Activated T-cell treated with anti-CD3 and anti-CD28 coated beads for 4 hours (primary cell): ENCODE results near the gene ATP5F1D.

ENCODE experiments used
- DNase-seq: peaks from one replicate; pipeline ENCODE4 v3.0.0-alpha.2; 2020

The ATP5F1D gene

DNA sequence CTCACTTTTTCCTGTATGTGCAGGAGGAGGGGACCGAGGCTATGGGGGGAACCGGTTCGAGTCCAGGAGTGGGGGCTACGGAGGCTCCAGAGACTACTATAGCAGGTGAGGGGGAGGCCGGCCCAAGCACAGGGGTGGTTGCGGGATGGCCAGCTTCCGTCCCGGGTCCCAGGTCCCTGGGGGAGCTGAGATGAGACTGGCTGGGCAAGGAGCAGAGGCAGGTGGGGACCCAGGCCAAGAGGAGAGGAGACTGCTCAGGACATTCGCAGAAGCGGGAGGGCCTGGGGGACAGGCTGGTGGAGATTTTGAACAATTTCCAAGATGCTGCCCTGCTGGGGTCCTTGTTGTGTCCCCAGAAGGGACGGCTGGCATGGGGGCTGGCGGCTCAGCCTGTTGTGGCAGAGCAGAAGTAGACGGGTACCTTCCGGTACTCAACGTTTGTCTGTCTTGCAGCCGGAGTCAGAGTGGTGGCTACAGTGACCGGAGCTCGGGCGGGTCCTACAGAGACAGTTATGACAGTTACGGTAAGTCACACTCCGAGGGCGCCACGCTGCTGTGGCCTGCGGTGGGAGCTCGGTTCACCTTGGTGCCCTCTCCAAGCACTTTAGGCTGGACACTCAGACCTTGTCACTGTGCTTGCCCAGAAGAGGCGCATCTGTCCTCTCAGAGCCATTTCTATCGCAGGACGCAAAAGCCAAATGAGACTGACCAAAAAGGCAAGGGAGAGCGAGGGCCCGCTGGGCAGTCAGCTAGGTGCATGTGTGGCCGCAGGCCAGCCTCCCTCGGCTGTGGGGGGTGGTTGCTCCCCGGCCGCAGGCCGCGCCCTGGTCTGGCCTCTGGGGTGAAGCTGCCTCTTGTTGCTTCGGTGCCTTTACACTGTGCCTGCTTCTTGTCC lies 30.2 kb downstream of the ATP5F1D start:
- DNase-seq: no peak

DNA sequence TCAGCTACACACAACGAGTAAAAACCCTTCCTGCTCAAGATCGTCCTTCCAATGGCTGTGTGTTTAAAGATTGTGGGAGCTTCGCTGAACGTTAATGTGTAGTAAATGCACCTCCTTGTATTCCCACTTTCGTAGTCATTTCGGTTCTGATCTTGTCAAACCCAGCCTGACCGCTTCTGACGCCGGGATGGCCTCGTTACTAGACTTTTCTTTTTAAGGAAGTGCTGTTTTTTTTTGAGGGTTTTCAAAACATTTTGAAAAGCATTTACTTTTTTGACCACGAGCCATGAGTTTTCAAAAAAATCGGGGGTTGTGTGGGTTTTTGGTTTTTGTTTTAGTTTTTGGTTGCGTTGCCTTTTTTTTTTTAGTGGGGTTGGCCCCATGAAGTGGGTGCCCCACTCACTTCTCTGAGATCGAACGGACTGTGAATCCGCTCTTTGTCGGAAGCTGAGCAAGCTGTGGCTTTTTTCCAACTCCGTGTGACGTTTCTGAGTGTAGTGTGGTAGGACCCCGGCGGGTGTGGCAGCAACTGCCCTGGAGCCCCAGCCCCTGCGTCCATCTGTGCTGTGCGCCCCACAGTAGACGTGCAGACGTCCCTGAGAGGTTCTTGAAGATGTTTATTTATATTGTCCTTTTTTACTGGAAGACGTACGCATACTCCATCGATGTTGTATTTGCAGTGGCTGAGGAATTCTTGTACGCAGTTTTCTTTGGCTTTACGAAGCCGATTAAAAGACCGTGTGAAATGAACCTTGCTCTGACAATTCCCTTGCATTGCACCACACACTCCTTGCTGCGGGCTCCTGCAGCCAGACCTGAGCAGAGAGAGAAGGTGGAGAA lies 31.1 kb downstream of the ATP5F1D start:
- no peak for DNase-seq

DNA sequence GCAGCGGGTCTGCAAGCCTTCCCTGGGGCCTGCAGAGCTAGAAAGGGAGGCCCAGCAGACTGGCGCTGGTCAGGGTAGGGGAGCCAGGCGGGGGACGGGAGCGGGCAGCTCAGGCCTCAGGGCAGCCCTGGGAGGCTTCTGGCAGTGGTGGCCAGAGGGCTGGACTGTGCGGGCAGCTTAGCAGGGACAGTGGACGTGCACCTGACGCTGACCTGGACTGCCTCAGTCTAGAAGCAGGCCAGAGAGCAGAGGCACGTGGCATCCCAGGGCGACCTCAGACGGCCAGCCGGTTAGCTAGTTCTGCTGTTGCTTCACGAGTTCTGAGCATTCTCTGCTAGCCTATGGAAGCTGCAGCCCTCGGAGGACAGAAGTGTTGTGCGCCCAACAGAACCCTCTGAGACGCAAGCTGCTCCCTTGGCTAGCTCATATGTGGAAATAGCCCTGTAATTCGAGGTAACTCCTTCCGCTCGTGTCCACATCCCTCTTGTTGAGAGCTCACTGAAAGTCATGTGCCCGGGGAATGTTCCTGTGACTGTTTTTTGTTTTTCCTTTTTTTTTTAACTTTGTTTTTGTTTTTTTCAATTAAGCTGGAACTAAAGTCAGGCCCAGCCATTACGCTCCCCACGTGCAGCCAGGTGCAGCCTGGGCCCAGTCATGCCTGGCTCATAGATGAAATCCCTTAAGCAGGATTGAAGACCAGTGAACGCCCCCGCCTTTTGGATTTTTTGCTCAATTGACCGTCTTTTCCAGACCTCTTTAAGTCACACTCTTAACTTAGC lies 31.9 kb downstream of the ATP5F1D start:
- no peak for DNase-seq

GRCh38 chr19:1274081-1274851 lies 32.7 kb downstream of the ATP5F1D start:
- DNase-seq: no peak

- DNase-seq: no peak
These were observed 33.3 kb downstream of the ATP5F1D start for GRCh38 chr19:1274852-1275259.

DNA sequence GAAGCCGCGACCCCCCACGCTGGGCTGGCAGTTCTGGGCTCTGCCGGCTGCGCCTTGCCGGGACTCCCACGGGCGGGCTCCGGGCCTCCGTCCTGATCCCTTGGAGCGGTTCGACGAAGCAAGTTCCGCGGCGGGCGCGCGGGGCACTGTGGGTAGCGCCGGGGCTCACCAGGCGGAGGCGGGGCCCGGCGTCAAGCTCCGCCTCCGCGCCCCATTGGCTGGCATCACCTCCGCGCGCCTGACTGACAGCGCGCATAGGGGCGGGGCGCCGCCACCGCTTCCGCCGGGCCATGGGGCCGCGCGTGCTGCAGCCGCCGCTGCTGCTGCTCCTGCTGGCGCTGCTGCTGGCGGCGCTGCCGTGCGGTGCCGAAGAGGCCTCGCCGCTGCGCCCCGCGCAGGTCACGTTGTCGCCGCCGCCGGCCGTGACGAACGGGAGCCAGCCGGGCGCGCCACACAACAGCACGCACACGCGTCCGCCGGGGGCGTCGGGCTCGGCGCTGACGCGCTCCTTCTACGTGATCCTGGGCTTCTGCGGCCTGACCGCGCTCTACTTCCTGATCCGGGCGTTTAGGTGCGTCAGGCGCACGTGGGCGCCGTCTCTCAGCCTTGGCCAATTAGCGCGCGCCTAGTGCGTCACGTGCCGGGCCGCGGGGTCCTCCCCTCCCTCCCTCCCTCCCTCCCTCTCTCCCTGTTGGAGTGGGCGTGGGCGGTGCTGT lies 33.9 kb downstream of the ATP5F1D start, which contains the start of gene FAM174C:
Gene FAM174C (plus strand): TSS at position 271 of the 716 bp plus-strand sequence. CDS start 20 bp downstream, at position 291.
- peak; percentile 96 for DNase-seq

DNA sequence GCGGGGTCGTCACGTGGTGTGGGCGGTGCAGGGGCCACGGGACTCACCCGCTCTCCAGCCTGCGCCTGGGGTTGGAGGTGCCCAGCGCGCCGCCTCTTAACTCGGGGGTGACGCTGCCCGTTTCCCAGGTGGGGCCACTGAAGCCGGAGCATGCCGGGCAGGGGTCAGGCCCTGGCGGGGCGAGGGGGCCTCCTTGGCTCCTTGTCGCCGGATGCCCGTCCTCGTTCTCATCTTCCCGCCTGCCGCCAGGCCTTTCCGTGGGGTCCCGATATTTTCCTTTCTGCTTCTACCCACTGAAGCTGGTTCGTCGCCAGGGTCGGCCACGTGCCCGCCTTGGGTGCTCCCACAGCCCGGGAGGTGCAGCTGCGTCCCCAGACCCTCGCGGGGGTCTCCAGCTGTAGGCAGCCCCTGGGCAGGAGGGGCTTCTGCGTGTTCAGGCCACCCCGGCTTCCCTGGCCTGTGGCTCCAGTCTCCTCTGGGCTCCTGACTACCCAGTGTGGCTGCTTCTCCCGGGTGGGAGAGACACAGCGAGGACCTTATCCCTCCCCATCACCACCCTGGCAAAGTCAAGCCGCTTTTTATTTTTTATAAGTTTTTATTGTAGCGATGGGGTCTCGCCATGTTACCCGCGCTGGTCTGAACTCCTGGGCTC lies 34.6 kb downstream of the ATP5F1D start:
- no peak for DNase-seq

DNA sequence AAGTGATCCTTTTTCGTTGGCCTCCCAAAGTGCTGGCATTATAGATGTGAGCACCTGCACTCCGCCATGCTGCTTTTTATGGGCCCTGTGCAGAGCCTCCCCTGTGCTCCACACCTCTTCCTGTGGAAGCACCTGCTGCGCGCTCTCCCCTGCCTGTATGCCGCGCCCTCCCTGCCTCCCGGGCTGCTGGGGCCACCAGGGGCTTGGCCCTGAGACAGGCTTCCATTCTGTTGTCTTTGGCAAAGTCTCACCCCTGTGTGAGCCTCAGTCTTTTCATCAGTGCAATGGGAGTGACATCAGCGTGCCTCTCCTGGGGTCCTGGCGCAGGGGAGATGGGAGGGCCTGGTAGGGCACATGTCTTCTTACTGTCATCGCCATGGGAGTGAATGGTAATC lies 35.1 kb downstream of the ATP5F1D start:
- DNase-seq: no peak

DNA sequence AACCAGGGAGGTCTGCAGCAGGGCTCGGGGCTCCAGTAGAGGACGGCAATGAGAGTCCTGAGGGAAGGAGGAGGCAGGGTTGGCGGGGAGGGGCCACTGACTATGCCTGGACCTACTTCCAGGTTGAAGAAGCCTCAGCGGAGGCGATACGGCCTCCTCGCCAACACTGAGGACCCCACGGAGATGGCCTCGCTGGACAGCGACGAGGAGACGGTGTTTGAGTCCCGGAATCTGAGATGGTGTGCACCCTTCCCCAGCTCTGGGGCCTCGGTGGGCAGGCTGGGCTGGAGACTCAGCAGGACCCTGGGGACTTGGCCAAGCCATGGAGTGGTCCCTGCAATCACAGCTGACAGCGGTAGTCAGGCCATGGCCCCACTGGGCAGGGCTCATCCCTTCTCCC lies 35.5 kb downstream of the ATP5F1D start:
- no peak for DNase-seq

DNA sequence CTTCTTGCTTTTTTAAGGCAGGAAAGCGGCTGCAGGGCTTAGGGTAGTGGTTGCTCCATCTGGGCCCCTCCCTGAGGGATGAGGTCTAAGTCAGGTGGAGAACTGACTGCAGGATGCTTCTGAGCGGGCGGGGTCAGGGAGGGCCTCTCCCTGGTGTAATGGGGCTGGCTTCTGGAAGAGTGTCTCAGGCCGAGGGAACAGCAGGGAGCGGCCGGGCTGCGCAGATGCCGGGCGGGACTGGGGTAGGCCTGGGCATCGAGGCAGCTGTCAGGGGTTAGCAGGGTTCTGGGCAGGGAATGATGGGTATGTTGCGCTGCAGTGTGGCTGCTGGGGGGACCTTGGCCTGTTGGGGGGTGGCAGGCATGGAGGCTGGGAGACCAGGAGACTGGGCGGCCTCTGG lies 36.5 kb downstream of the ATP5F1D start:
- no peak for DNase-seq

- no peak for DNase-seq
These were observed 37.4 kb downstream of the ATP5F1D start for GRCh38 chr19:1278713-1279660.

- peak; percentile 57 for DNase-seq
These were observed 38.3 kb downstream of the ATP5F1D start for GRCh38 chr19:1279782-1280341.

DNA sequence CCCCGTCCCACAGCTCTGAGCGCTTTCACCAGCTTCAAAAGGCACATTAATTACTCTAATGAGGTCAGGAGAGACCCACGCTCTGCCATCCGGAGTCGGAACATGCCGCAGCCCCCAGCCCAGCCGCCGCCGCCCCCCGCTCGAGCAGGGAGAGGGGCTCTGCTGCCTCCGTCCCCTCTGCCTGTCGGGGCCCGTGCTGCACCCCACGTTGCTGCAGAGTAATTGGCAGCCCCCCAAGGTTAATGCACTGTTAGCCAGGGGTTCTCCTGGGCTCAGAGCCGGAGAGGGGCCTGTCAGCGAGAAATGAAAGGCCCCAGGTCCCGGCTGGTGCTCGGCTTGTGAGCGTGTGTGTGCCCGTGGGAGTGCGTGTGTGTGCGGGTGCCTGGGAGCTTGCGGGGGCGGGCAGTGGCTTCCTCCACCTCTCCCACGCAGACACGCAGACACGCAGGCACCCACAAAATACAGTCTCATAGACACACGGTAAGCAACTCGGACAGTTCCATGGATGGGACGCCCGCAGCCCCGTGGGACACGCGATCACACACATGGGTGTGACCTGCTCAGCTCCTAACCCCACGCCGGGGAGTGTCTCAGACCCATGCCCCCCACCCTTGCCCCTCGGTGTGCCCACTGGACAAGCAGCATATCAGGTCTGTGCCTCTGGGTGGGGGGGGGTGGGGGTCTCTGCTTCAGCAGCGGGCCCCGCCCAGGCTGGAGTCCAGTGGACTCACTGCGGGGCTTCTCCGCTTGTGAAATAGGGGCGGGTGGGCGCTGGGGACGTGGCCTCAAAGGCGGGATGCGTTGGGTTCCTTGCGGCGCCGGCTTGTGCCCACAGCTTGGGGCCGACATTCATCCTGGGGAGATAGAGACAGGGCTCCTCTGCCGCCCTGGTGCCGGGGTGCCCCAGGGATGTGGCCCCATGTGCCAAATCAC lies 39.4 kb downstream of the ATP5F1D start:
- DNase-seq: no peak

DNA sequence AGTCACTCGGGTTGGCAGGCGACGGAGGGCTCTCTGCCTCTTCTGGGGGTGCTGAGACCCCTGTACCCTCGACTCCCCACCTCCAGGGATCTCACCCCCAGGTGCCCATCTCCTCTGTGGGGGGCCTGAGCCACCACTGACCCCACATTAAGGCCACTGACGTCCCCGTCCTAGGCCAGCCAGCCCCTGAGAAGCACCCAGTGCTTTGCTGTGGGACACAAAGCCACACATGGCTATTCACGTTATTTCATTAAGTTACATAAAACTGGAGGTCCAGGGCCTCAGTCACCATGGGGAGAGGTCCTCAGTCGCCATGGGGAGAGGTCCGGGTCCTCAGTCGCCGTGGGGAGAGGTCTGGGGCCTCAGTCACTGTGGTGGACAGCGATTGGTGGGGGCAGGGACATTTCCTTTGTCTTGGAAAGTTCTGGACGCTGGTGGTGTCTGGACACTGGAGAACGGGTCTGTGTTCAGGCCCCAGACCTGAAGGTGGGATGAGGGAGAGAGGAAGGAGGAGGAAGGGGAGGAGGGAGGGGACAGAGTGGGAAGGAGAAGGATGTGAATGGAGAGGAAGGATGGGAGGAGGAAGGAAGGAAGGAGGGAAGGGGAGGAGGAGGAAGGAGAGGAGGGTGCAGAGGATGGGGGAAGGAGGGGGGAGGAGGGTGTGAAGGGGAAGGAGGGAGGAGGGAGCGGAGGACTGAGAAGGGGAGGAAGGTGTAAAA lies 40.2 kb downstream of the ATP5F1D start:
- DNase-seq: no peak

DNA sequence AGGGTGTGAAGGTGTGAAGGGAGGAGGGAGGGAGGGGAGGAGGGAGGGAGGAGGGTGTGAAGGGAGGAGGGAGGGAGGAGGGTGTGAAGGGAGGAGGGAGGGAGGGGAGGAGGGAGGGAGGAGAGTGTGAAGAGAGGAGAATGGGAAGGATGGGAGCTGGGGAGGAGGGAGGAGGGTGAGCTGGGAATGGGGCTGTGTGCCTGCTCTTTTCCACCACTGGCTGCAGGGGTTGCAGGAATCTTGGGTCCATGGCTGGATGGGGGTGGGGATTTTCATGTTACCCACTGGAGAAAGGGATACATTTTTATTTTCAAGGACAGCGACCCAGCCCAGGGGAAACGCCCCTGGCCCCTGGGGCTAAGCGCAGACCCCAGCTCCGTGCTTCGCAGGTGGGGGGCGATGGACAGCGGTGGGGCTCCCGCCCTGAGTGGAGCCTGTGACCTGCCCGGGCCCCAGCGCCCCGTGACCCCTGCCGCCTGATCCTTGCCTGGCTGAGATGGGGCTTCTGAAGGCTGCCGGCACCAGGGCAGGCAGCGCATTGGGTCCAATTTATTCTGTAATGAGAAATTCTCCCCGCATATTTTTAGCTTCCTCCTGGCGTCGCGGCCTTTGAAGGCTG lies 41.1 kb downstream of the ATP5F1D start:
- no peak for DNase-seq

DNA sequence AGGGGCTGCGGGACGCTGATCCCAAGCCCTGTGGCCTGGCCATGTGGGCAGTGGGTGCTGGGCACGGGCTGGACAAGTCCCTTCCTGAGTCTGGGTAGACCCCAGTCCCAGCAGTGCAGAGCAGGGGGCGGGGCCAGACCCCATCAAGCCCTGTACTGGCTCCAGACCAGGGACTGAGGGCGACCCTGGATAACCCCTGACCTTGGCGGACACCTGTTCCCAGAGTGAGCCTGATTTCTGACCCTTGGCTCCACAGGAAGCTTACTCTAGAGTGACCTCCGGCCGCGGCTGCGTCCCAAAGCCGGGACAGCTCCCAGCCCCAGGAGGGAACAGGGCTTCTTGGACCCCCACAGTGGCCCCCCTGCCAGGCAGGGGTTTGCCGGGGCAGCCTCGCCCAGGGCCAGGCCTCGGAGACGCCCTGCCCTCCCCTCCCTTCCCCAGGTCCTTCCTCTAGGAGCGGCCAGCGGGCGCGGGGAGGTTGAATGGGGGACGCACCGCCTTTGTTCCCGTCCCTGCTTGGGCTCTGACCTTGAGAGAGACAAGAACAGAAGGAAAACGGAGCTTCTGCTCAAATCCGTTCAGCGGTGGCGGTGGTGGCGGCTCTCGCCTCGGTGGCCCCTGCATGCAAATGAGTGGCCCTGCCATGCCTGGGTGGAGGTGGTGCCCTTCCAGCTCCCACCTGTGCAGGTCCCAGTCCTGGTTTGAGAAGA lies 41.8 kb downstream of the ATP5F1D start:
- DNase-seq: no peak
